Caco-2 (cell line): ENCODE measurements around the gene FAM204A. TPM values are rescaled to one million over a fixed set of nuclear protein-coding genes. Genes with fewer than 3 reads are reported as not detected.

Source experiments
- BruUV-seq: library from RNA; stranded (reverse); fragments of 400-500 nt; replicated peaks from 2 replicates; lab custom pipeline; 2021; lab: Mats Ljungman, UMichigan
- CTCF ChIA-PET: fragments of 300-600 bp; sonication (Branson Sonifier 250); formaldehyde crosslinking; loops from one replicate; lab custom pipeline; 2022; ENCODE audit warnings: antibody characterized with exemption; lab: Charles Lee
- POLR2A ChIA-PET: fragments of 300-600 bp; sonication (Branson Sonifier 250); formaldehyde crosslinking; loops from one replicate; lab custom pipeline; 2022; ENCODE audit warnings: antibody characterized with exemption; lab: Charles Lee
- DNase-seq, 2 experiments: peaks; one replicate each; pipeline versions ENCODE4 v3.0.0 to v3.0.0-alpha.2; 2020 to 2022
- H3K27me3 ChIP-seq: replicated peaks from 2 replicates; pipeline ENCODE4 v1.6.0; 2011; ENCODE audit warnings: low read length; ENCODE audit not compliant: control insufficient read depth, insufficient read depth
- H3K36me3 ChIP-seq: 2 replicates; pipeline ENCODE4 v1.5.1; 2011; ENCODE audit warnings: low read length; ENCODE audit not compliant: control insufficient read depth, insufficient read depth
- H3K4me1 ChIP-seq: fragments of 250-450 bp; sonication (Bioruptor Pico); 2 replicates; pipeline ENCODE4 v1.5.1; 2020; ENCODE audit warnings: mild to moderate bottlenecking
- H3K4me3 ChIP-seq: 2 replicates; pipeline ENCODE4 v1.5.1; 2011; ENCODE audit warnings: low read depth, mild to moderate bottlenecking, control low read depth, low read length
- H3K9me3 ChIP-seq: fragments of 250-450 bp; sonication (Bioruptor Pico); 2 replicates; pipeline ENCODE4 v1.5.1; 2020; ENCODE audit warnings: mild to moderate bottlenecking, moderate library complexity
- H3K27ac Mint-ChIP-seq: one replicate; pipeline ENCODE4 v1.8.0; 2022; ENCODE audit warnings: mixed read lengths; ENCODE audit not compliant: unreplicated experiment
- H3K27me3 Mint-ChIP-seq: one replicate; pipeline ENCODE4 v1.8.0; 2022; ENCODE audit warnings: mixed read lengths; ENCODE audit not compliant: insufficient read depth, unreplicated experiment
- H3K36me3 Mint-ChIP-seq: one replicate; pipeline ENCODE4 v1.8.0; 2022; ENCODE audit warnings: mild to moderate bottlenecking, mixed read lengths; ENCODE audit not compliant: insufficient read depth, unreplicated experiment
- H3K4me1 Mint-ChIP-seq: one replicate; pipeline ENCODE4 v1.8.0; 2022; ENCODE audit warnings: low read depth, mixed read lengths; ENCODE audit not compliant: unreplicated experiment
- H3K4me3 Mint-ChIP-seq: one replicate; pipeline ENCODE4 v1.8.0; 2022; ENCODE audit warnings: mild to moderate bottlenecking, moderate library complexity, mixed read lengths; ENCODE audit not compliant: unreplicated experiment
- H3K9me3 Mint-ChIP-seq: one replicate; pipeline ENCODE4 v1.8.0; 2022; ENCODE audit warnings: mixed read lengths; ENCODE audit not compliant: unreplicated experiment
- CTCF ChIP-seq, 2 experiments: fragments of 200-600 bp in 1 of 2; IDR thresholded peaks; 1 replicate in 1 of 2; 2 replicates in 1 of 2; pipeline versions ENCODE4 v1.5.1 to v1.8.0; 2011 to 2022; ENCODE audit warnings: antibody characterized with exemption in 1 of 2, control low read depth in 1 of 2, inconsistent platforms in 1 of 2, low read depth in 1 of 2, low read length in 1 of 2, mild to moderate bottlenecking in 1 of 2, moderate library complexity in 1 of 2; ENCODE audit not compliant: insufficient read depth in 1 of 2, severe bottlenecking in 1 of 2, unreplicated experiment in 1 of 2
- intact Hi-C: fragments of 100-400 bp; cut with micrococcal nuclease; formaldehyde crosslinking; loops from one replicate; pipeline ENCODE4 v1.10.0; 2022; ENCODE audit not compliant: unreplicated experiment
- total RNA-seq: library from RNA; stranded (reverse); gene quantifications from 2 replicates; pipeline ENCODE4 v1.2.3, GENCODE V29; 2022

FAM204A gene
- total RNA-seq, 1 experiment from 2014 or later = 68.7 TPM

GRCh38 chr10:118339111-118339510 is 3.0 kb downstream of the FAM204A start:
- intact Hi-C loops = no loop called here
- CTCF ChIA-PET = no interaction called here

DNA sequence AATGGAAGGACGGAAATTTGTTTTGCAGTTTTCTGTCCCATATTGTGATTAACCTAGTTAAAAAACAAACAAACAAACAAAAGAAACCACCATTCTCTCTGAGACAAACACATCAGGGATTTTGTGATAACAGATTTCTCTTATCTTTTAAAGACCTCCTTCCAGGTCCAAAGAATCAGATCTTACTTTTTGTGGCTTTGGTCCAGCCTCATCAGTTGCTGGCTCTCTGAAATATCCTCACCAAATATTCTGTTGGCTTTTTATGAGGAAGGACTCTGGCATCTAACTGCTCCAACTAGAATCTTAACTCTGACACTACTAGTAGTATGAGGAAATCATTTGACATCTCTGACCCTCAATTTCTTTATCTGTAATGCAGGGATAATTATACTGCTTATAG is 4.8 kb downstream of the FAM204A start:
- intact Hi-C loops = no loop called here
- Histone ChIP-seq H3K4me3 (no peak overlapping the region), H3K4me1 (no peaks in the 10 kb centered on the region), H3K9me3 (no peaks in the 10 kb centered on the region), H3K27me3 (no peaks in the 10 kb centered on the region), H3K36me3 (no peaks in the 10 kb centered on the region)
- no peak for TF ChIP-seq CTCF (IDR thresholded peaks at IDR 0.05; ENCODE audit: insufficient read depth in 1 of 2, low read depth in 1 of 2, low read length in 1 of 2, severe bottlenecking in 1 of 2, unreplicated experiment in 1 of 2)
- Mint-ChIP-seq H3K4me3 (no peak overlapping the region), H3K9me3 (no peaks in the 10 kb centered on the region), H3K27me3 (no peaks in the 10 kb centered on the region), H3K27ac (no peak overlapping the region), H3K36me3 (peaks cover 17% of the 10 kb centered on the region), H3K4me1 (no peaks in the 10 kb centered on the region)
- DNase-seq = no peak
- CTCF ChIA-PET = no interaction called here
- no TSS peak for BruUV-seq
- POLR2A ChIA-PET = no interaction called here

More at GRCh38 chr10:118339111-118339510, 3.0 kb downstream of the FAM204A start:
- no peak for TF ChIP-seq CTCF (IDR thresholded peaks at IDR 0.05; ENCODE audit: insufficient read depth in 1 of 2, low read depth in 1 of 2, low read length in 1 of 2, severe bottlenecking in 1 of 2, unreplicated experiment in 1 of 2)
- Mint-ChIP-seq H3K27ac (no peak overlapping the region), H3K4me3 (no peak overlapping the region), H3K9me3 (no peaks in the 10 kb centered on the region), H3K36me3 (peaks cover 17% of the 10 kb centered on the region), H3K4me1 (no peaks in the 10 kb centered on the region), H3K27me3 (no peaks in the 10 kb centered on the region)
- POLR2A ChIA-PET = no interaction called here
- no peak for DNase-seq
- H3K36me3 ChIP-seq = no peaks in the 10 kb centered on the region
- H3K9me3 ChIP-seq = no peaks in the 10 kb centered on the region
- 0 out of 2 replicates have a peak, but pooled peaks cover 3% of the 10 kb centered on the region for H3K4me1 ChIP-seq
- H3K27me3 ChIP-seq = no peaks in the 10 kb centered on the region
- no TSS peak for BruUV-seq
- no peak overlapping the region for H3K4me3 ChIP-seq

- Histone ChIP-seq H3K9me3 (no peaks in the 10 kb centered on the region), H3K4me3 (no peak overlapping the region), H3K4me1 (no peaks in the 10 kb centered on the region), H3K36me3 (no peaks in the 10 kb centered on the region), H3K27me3 (no peaks in the 10 kb centered on the region)
- no peak for DNase-seq
- Mint-ChIP-seq H3K27me3 (no peaks in the 10 kb centered on the region), H3K9me3 (no peaks in the 10 kb centered on the region), H3K36me3 (peaks cover 18% of the 10 kb centered on the region), H3K4me1 (no peaks in the 10 kb centered on the region), H3K4me3 (no peak overlapping the region), H3K27ac (no peak overlapping the region)
- CTCF ChIA-PET = no interaction called here
- intact Hi-C loops = no loop called here
- no TSS peak for BruUV-seq
- POLR2A ChIA-PET = no interaction called here
- no peak for TF ChIP-seq CTCF (IDR thresholded peaks at IDR 0.05; ENCODE audit: insufficient read depth in 1 of 2, low read depth in 1 of 2, low read length in 1 of 2, severe bottlenecking in 1 of 2, unreplicated experiment in 1 of 2)
Measured at GRCh38 chr10:118333871-118334270, 8.3 kb downstream of the FAM204A start.
